ENCODE data around the gene PRR20E. TPM values are rescaled to one million over a fixed set of nuclear protein-coding genes. Genes with fewer than 3 reads are reported as not detected.

Gene PRR20E

GRCh38 chr13:57191667-57192066 lies 24.7 kb downstream of the PRR20E start:
- Histone ChIP-seq H3K79me1 (ENCODE audit: low read depth, low read length) (no peaks in the 10 kb centered on the region), H3K27me3 (ENCODE audit: control insufficient read depth in 3 of 3, insufficient read depth in 3 of 3, low read depth in 1 of 3, low read length in 3 of 3) (no peaks in the 10 kb centered on the region), H3K4me1 (ENCODE audit: control insufficient read depth in 2 of 2, insufficient read depth in 1 of 2, low read depth in 1 of 2, low read length in 2 of 2) (no peaks in the 10 kb centered on the region), H2AFZ (ENCODE audit: low read length) (no peak overlapping the region), H2BK12ac (ENCODE audit: low read length) (no peak overlapping the region), H3K18ac (ENCODE audit: low read length) (no peak overlapping the region), H3K9me3 (replicated peaks in 1 of 2; ENCODE audit: control insufficient read depth in 2 of 2, insufficient read depth in 1 of 2, low read depth in 1 of 2, low read length in 2 of 2) (no peaks in the 10 kb centered on the region), H3K23ac (ENCODE audit: low read depth, low read length, poor library complexity) (no peak overlapping the region), H3K9ac (ENCODE audit: low read depth, low read length, poor library complexity) (no peak overlapping the region), H2AK5ac (ENCODE audit: low read depth, low read length) (no peak overlapping the region), H3K4me2 (ENCODE audit: insufficient read depth, low read length, poor library complexity, severe bottlenecking) (no peak overlapping the region), H4K91ac (ENCODE audit: low read depth, low read length, poor library complexity) (no peak overlapping the region), H2BK15ac (ENCODE audit: low read length) (no peak overlapping the region), H3K36me3 (replicated peaks in 1 of 2; ENCODE audit: control insufficient read depth in 2 of 2, insufficient read depth in 2 of 2, low read length in 2 of 2) (no peaks in the 10 kb centered on the region), H2BK120ac (ENCODE audit: low read depth, low read length) (no peak overlapping the region), H3K14ac (ENCODE audit: low read length) (no peak overlapping the region), H2BK5ac (ENCODE audit: low read length) (no peak overlapping the region), H3K4ac (ENCODE audit: low read length) (no peak overlapping the region), H3K4me3 (ENCODE audit: low read length in 2 of 2) (no peak overlapping the region), H4K8ac (ENCODE audit: low read depth, low read length) (no peak overlapping the region), H3K27ac (replicated peaks; ENCODE audit: low read length) (no peak overlapping the region)
- WGBS, 2 donors (ENCODE audit: extremely low coverage in 2 of 2, insufficient read length in 2 of 2, insufficient replicate concordance in 1 of 2): no CpG with 5 or more reads among the region's 1 CpG
- no peak for DNase-seq (ENCODE audit: low spot score)

- no peaks in the 10 kb centered on the region for H3K36me3 ChIP-seq (replicated peaks in 1 of 2; ENCODE audit: control insufficient read depth in 2 of 2, insufficient read depth in 2 of 2, low read length in 2 of 2)
- no peaks in the 10 kb centered on the region for H3K4me1 ChIP-seq (ENCODE audit: control insufficient read depth in 2 of 2, insufficient read depth in 1 of 2, low read depth in 1 of 2, low read length in 2 of 2)
- no peak overlapping the region for H2BK12ac ChIP-seq (ENCODE audit: low read length)
- no CpG with 5 or more reads among the region's 1 CpG for WGBS, 2 donors (ENCODE audit: extremely low coverage in 2 of 2, insufficient read length in 2 of 2, insufficient replicate concordance in 1 of 2)
- H3K4ac ChIP-seq (ENCODE audit: low read length): no peak overlapping the region
- H4K91ac ChIP-seq (ENCODE audit: low read depth, low read length, poor library complexity): no peak overlapping the region
- no peak overlapping the region for H2BK15ac ChIP-seq (ENCODE audit: low read length)
- H3K4me3 ChIP-seq (ENCODE audit: low read length in 2 of 2): no peak overlapping the region
- no peak overlapping the region for H2AK5ac ChIP-seq (ENCODE audit: low read depth, low read length)
- H3K79me1 ChIP-seq (ENCODE audit: low read depth, low read length): no peaks in the 10 kb centered on the region
- H4K8ac ChIP-seq (ENCODE audit: low read depth, low read length): no peak overlapping the region
- no peak overlapping the region for H2AFZ ChIP-seq (ENCODE audit: low read length)
- no peak overlapping the region for H3K27ac ChIP-seq (replicated peaks; ENCODE audit: low read length)
- H3K4me2 ChIP-seq (ENCODE audit: insufficient read depth, low read length, poor library complexity, severe bottlenecking): no peak overlapping the region
- no peaks in the 10 kb centered on the region for H3K27me3 ChIP-seq (ENCODE audit: control insufficient read depth in 3 of 3, insufficient read depth in 3 of 3, low read depth in 1 of 3, low read length in 3 of 3)
- no peak overlapping the region for H3K9ac ChIP-seq (ENCODE audit: low read depth, low read length, poor library complexity)
- no peak overlapping the region for H3K23ac ChIP-seq (ENCODE audit: low read depth, low read length, poor library complexity)
- H3K18ac ChIP-seq (ENCODE audit: low read length): no peak overlapping the region
- DNase-seq (ENCODE audit: low spot score): no peak
- no peak overlapping the region for H2BK5ac ChIP-seq (ENCODE audit: low read length)
- H2BK120ac ChIP-seq (ENCODE audit: low read depth, low read length): no peak overlapping the region
- H3K9me3 ChIP-seq (replicated peaks in 1 of 2; ENCODE audit: control insufficient read depth in 2 of 2, insufficient read depth in 1 of 2, low read depth in 1 of 2, low read length in 2 of 2): no peaks in the 10 kb centered on the region
- no peak overlapping the region for H3K14ac ChIP-seq (ENCODE audit: low read length)
Observed at GRCh38 chr13:57212989-57213388, 46.0 kb downstream of the PRR20E start.

Small RNA genes within 50 kb of the gene (small RNA-seq; reads per million reads assigned to genes)
- gene PRR20FP (ENCODE audit: insufficient read depth): not detected

Measured in neuronal stem cell (in vitro differentiated cells).